ENCODE data around the gene PDCD1.
"Not testable (repeated sequence)": the region's sequence is repeated elsewhere in the genome, so short reads cannot be mapped to it uniquely, and the experiment has no call there.

- TF ChIP-seq POLR2A, CTCF, POLR2AphosphoS5 (IDR thresholded peaks at IDR 0.05): not testable (repeated sequence)
Observed at GRCh38 chr2:241806217-241806616, 52.5 kb downstream of the PDCD1 start.
